Measurements from ENCODE around the gene DCTN5. TPM values are rescaled to one million over a fixed set of nuclear protein-coding genes. Genes with fewer than 3 reads are reported as not detected.

The DCTN5 gene
- total and polyA plus RNA-seq, 9 donors, result 9.2 to 64.6 (median 34.6) TPM

DNA sequence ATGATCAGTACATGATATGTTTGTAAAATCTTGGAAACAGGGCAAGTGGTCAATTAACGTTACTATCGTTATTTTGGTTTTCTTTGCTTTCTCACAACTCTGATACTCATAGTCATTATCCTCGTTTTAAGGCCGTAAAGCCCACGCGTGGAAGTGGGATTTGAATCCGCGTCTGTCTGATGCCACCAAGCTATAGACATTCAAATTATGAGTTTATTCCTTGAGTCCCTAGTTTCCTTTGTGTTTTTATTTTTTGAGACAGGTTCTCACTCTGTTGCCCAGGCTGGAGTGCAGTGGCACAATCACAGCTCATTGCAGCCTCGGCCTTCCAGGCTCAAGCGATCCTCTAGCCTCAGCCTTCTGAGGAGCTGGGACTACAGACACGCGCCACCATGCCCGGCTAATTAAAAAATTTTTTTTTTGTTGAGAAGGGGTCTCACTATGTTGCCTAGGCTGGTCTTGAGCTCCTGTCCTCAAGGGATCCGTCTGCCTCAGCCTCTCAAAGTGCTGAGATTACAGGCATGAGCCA, 1.0 kb downstream of the DCTN5 start:
- no peaks in the 10 kb centered on the region for H3K36me3 ChIP-seq
- TF ChIP-seq, protein P1, sequence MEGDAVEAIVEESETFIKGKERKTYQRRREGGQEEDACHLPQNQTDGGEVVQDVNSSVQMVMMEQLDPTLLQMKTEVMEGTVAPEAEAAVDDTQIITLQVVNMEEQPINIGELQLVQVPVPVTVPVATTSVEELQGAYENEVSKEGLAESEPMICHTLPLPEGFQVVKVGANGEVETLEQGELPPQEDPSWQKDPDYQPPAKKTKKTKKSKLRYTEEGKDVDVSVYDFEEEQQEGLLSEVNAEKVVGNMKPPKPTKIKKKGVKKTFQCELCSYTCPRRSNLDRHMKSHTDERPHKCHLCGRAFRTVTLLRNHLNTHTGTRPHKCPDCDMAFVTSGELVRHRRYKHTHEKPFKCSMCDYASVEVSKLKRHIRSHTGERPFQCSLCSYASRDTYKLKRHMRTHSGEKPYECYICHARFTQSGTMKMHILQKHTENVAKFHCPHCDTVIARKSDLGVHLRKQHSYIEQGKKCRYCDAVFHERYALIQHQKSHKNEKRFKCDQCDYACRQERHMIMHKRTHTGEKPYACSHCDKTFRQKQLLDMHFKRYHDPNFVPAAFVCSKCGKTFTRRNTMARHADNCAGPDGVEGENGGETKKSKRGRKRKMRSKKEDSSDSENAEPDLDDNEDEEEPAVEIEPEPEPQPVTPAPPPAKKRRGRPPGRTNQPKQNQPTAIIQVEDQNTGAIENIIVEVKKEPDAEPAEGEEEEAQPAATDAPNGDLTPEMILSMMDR (IDR thresholded peaks at IDR 0.05), result no peak
- no peak for TF ChIP-seq EP300 (IDR thresholded peaks at IDR 0.05)
- TF ChIP-seq POLR2A (IDR thresholded peaks at IDR 0.05), result no peak
- intact Hi-C loops (cut with DNase I), result no loop called here

DNA sequence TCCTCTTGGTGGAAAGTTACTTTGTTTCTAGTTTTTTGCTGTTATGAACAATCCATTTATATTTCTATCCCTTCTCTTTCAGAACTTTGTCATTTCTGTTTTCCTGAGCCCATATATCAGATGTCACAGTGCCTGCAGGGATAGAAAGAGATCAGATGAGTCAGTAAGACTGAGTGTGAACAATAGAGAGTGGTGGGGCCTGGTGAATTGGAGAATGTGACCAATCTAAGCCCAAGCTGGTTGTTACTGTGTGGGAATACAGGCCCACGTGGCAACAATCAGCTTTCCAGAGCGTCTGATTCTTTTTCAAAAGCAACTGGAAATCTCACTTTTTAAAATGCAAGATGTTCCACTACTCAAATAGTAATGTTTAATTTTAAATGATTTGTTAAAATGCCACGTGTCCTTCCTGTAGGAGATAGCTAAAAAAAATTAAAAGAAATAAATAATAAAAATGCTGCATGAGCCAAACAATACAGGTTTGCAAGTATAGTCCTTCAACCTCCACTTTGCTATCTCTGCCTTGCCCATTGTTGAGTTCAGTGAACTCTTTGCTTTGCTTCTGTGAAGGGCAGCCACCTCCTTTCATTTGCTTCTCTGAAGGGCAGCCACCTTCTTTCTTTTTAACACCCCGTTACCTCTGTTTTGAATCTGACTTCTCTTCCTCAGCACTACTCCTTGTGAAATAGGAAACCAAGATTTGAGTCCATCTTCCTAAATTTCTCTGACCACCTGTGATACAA, 9.6 kb downstream of the DCTN5 start:
- Histone ChIP-seq H3K4me3 (no peak overlapping the region), H3K27ac (no peak overlapping the region), H3K27me3 (no peaks in the 10 kb centered on the region), H3K4me1 (ENCODE audit: insufficient read depth) (no peaks in the 10 kb centered on the region), H3K9me3 (no peaks in the 10 kb centered on the region), H3K36me3 (no peaks in the 10 kb centered on the region)
- TF ChIP-seq POLR2A (IDR thresholded peaks at IDR 0.05), result no peak
- TF ChIP-seq, protein P1 (IDR thresholded peaks at IDR 0.05), result no peak
- no peak for TF ChIP-seq EP300 (IDR thresholded peaks at IDR 0.05)
- DNase-seq, result no peak
- 77 to 89% (median 88%) methylated on average over 4 of the region's 4 CpGs for WGBS, 3 donors
- intact Hi-C loops (cut with DNase I), result no loop called here

More for the DNA sequence above, 1.0 kb downstream of the DCTN5 start:
- Histone ChIP-seq H3K4me3 (peak overlapping the region; percentile 61), H3K27me3 (no peaks in the 10 kb centered on the region), H3K27ac (no peak overlapping the region), H3K9me3 (no peaks in the 10 kb centered on the region), H3K4me1 (ENCODE audit: insufficient read depth) (peaks cover 9% of the 10 kb centered on the region)
- no peak for DNase-seq
- 53 to 67% (median 65%) methylated on average over 14 of the region's 14 CpGs for WGBS, 3 donors

DNA sequence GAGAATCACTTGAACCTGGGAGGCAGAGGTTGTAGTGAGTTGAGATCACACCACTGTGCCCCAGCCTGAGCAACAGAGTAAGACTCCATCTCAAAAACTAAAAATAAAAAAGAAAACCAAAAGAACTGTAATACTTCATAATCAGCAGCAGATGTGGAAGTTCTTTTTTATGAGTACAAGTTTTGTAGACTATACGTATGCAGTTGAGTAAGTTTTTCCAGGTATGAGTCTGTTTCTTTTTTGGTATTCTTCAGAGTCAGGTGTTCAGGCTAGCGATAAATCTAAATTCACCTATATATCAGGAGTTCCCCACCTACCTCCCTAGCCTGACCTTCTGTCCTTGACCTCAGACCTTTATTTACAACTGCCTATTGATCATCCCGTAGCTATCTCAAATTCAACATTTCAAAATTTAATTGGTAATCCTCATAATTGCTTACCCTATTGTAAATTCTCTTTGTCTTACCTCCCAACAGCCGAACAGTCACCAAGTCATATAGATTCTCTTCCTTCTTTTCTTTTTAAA, 10.7 kb downstream of the DCTN5 start:
- intact Hi-C loops (cut with DNase I), result no loop called here
- no peak overlapping the region for H3K27ac ChIP-seq
- DNase-seq, result no peak
- no peaks in the 10 kb centered on the region for H3K27me3 ChIP-seq
- H3K36me3 ChIP-seq, result no peaks in the 10 kb centered on the region
- H3K9me3 ChIP-seq, result no peaks in the 10 kb centered on the region
- TF ChIP-seq, protein P1 (IDR thresholded peaks at IDR 0.05), result no peak
- TF ChIP-seq POLR2A (IDR thresholded peaks at IDR 0.05), result no peak
- no peak for TF ChIP-seq EP300 (IDR thresholded peaks at IDR 0.05)
- no peaks in the 10 kb centered on the region for H3K4me1 ChIP-seq (ENCODE audit: insufficient read depth)
- no peak overlapping the region for H3K4me3 ChIP-seq
- 95 to 97% (median 96%) methylated on average over 4 of the region's 4 CpGs for WGBS, 3 donors

DNA sequence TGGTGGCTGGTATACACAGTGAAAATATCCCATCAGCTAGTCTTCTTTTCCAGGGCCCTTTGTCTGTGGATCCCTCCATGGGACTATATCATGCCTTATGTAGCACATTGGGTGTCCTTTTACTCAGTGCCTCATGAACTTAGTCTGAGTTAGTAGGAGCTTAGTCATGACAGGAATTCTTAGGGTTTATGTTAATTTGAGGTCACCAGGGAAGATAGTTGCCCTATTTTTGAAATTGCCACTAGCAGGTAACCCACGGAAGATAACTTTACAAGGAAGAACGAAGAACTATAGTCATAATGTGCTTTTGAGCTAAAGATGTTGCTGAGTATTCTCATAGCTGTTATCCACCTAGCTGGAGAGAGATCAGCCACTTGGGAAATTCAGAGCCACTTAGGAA, 22.7 kb downstream of the DCTN5 start:
- intact Hi-C loops (cut with DNase I), result no loop called here
- no peak overlapping the region for H3K27ac ChIP-seq
- H3K9me3 ChIP-seq, result no peaks in the 10 kb centered on the region
- no peaks in the 10 kb centered on the region for H3K36me3 ChIP-seq
- TF ChIP-seq EP300 (IDR thresholded peaks at IDR 0.05) (no peak), POLR2A (IDR thresholded peaks at IDR 0.05) (no peak)
- TF ChIP-seq, protein P1 (IDR thresholded peaks at IDR 0.05), result no peak
- no peak overlapping the region for H3K4me3 ChIP-seq
- WGBS, 3 donors, result 89 to 98% (median 95%) methylated on average over 2 of the region's 2 CpGs
- H3K27me3 ChIP-seq, result no peaks in the 10 kb centered on the region
- no peaks in the 10 kb centered on the region for H3K4me1 ChIP-seq (ENCODE audit: insufficient read depth)
- DNase-seq, result no peak
